Kidney (tissue), 14 donors: ENCODE measurements around the gene APCDD1L. TPM values are rescaled to one million over a fixed set of nuclear protein-coding genes. Genes with fewer than 3 reads are reported as not detected.

Source experiments
- DNase-seq, 5 donors: peaks; one replicate each; pipeline ENCODE4 v3.0.0-alpha.2; 2013 to 2020
- FAIRE-seq: peaks from 2 replicates; lab custom pipeline; 2012; peaks lifted over from hg19 to GRCh38; lab: Jason Lieb, UNC
- H3K27ac ChIP-seq, 2 donors: one replicate each; pipeline ENCODE4 v1.7.0; 2013; ENCODE audit warnings: low read depth in 2 of 2, low read length in 2 of 2, inconsistent platforms in 1 of 2
- H3K27me3 ChIP-seq: one replicate; pipeline ENCODE4 v1.7.1; 2013; ENCODE audit warnings: low read length, inconsistent platforms; ENCODE audit not compliant: control insufficient read depth, insufficient read depth
- H3K36me3 ChIP-seq, 3 donors: one replicate each; pipeline versions ENCODE4 v1.7.0 to v1.7.1; 2013; ENCODE audit warnings: low read length in 3 of 3, control low read depth in 1 of 3, inconsistent platforms in 1 of 3; ENCODE audit not compliant: insufficient read depth in 3 of 3, control insufficient read depth in 2 of 3
- H3K4me1 ChIP-seq, 3 donors: one replicate each; pipeline versions ENCODE4 v1.7.0 to v1.7.1; 2013; ENCODE audit warnings: low read length in 3 of 3, inconsistent platforms in 1 of 3, low read depth in 1 of 3; ENCODE audit not compliant: control insufficient read depth in 2 of 3, insufficient read depth in 2 of 3
- H3K4me3 ChIP-seq, 3 donors: one replicate each; pipeline versions ENCODE4 v1.7.0 to v1.8.1; 2013; ENCODE audit warnings: low read length in 3 of 3, control low read depth in 1 of 3, inconsistent platforms in 1 of 3
- H3K9ac ChIP-seq, 3 donors: one replicate each; pipeline versions ENCODE4 v1.7.0 to v1.7.1; 2013; ENCODE audit warnings: low read length in 3 of 3, control low read depth in 1 of 3, inconsistent platforms in 1 of 3
- H3K9me3 ChIP-seq, 3 donors: one replicate each; pipeline versions ENCODE4 v1.7.0 to v1.7.1; 2013; ENCODE audit warnings: low read length in 3 of 3, control low read depth in 1 of 3, inconsistent platforms in 1 of 3; ENCODE audit not compliant: control insufficient read depth in 2 of 3, insufficient read depth in 1 of 3
- intact Hi-C: fragments of 100-400 bp; cut with DNase I; formaldehyde crosslinking; loops from one replicate; pipeline ENCODE4 v1.11.1; 2022
- polyA plus RNA-seq: library from polyadenylated mRNA; stranded (reverse); fragments of 350-450 nt; fragmentation: Illumina TruSeq; extraction: RNeasy Lipid Tissue Mini Kit (QIAGEN cat#74804); gene quantifications from one replicate; pipeline ENCODE4 v1.2.3, GENCODE V29; 2014; ENCODE audit warnings: low read depth, low replicate concordance; ENCODE audit not compliant: insufficient read depth
- total RNA-seq: library from RNA; stranded (reverse); fragmentation: NEBNext Ultra II Directional; extraction: Animal tissue kit (Norgen Biotek cat#: 25700); gene quantifications from one replicate; pipeline ENCODE4 v1.2.1, GENCODE V29; 2021
- TF ChIP-seq, protein P1 (sequence below): IDR thresholded peaks from 3 replicates; pipeline ENCODE4 v1.5.1; 2012; ENCODE audit warnings: mild to moderate bottlenecking, moderate library complexity, borderline replicate concordance; ENCODE audit not compliant: insufficient read depth; ENCODE audit errors: extremely low read depth
- donor health status: control.
- donor health status: control.
- donor health status: control.
- donor health status: control.
- donor health status: control.
- donor health status: DM: yes; HTN: yes; CAD: no.
- donor health status: Normal renal cell carcinoma (clear cell type).

The APCDD1L gene
- total and polyA plus RNA-seq, 2 donors from 2014 or later, result 1.2 to 4.5 TPM

- Histone ChIP-seq H3K27ac (no peak overlapping the region), H3K27me3 (no peaks in the 10 kb centered on the region), H3K9me3 (peaks cover 0 to 14% (median 6%) of the 10 kb centered on the region in 3 donors), H3K36me3 (no peaks in the 10 kb centered on the region), H3K4me3 (no peak overlapping the region), H3K4me1 (no peaks in the 10 kb centered on the region), H3K9ac (no peak overlapping the region)
- no peak for FAIRE-seq
- DNase-seq, result peak in 4 of 5 donors; percentile 49 to 83 (median 58)
- TF ChIP-seq, protein P1, sequence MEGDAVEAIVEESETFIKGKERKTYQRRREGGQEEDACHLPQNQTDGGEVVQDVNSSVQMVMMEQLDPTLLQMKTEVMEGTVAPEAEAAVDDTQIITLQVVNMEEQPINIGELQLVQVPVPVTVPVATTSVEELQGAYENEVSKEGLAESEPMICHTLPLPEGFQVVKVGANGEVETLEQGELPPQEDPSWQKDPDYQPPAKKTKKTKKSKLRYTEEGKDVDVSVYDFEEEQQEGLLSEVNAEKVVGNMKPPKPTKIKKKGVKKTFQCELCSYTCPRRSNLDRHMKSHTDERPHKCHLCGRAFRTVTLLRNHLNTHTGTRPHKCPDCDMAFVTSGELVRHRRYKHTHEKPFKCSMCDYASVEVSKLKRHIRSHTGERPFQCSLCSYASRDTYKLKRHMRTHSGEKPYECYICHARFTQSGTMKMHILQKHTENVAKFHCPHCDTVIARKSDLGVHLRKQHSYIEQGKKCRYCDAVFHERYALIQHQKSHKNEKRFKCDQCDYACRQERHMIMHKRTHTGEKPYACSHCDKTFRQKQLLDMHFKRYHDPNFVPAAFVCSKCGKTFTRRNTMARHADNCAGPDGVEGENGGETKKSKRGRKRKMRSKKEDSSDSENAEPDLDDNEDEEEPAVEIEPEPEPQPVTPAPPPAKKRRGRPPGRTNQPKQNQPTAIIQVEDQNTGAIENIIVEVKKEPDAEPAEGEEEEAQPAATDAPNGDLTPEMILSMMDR, result peak; percentile 61
- intact Hi-C loops, result no loop called here
These were observed 33.6 kb downstream of the APCDD1L start for GRCh38 chr20:58481481-58482021.

DNA sequence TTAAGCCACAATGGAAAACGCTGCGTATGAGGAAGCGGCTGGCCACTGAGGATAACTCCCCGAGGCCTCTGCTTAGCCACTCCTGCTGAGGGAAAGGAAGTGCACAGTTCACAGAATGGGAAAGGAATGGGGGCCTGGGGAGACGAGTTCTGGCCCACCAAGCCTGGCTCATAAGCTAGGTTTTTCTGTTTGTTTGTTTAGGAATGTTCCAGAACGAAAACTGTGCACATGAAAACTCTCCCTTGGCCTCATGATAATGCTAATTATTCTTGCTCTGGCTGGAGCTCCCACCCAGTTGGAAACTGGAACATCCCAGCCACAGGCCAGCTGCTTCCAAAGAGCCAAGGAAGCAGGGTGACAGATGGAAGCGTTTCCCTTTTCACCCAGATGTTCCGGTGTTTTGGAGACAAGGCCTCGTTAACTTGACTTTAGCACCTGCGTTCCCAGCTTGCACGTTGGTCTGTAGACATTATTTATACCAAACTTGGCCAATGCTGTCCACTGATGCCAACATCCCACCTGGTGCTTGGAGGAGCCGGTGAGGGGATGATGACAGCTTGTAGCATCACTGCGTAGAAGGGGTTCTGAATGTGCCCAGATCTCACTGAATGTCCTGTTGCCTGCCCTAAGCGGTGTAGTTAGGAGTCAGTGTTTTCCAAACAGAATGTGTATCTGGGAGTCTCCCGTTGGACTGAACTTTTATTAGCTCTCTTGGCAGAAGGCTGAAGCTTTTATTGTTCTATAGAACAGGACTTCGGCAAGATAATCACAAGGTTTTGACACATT, 34.5 kb downstream of the APCDD1L start:
- no peaks in the 10 kb centered on the region for H3K27me3 ChIP-seq
- no peaks in the 10 kb centered on the region for H3K36me3 ChIP-seq
- peak in 2 of 5 donors; percentile 16 to 41 for DNase-seq
- intact Hi-C loops, result no loop called here
- no peak overlapping the region for H3K27ac ChIP-seq
- no peak overlapping the region for H3K4me3 ChIP-seq
- FAIRE-seq, result no peak
- H3K9me3 ChIP-seq, result peaks cover 0 to 8% (median 0%) of the 10 kb centered on the region in 3 donors
- no peak overlapping the region for H3K9ac ChIP-seq
- H3K4me1 ChIP-seq, result no peaks in the 10 kb centered on the region
- TF ChIP-seq, protein P1, result no peak

DNA sequence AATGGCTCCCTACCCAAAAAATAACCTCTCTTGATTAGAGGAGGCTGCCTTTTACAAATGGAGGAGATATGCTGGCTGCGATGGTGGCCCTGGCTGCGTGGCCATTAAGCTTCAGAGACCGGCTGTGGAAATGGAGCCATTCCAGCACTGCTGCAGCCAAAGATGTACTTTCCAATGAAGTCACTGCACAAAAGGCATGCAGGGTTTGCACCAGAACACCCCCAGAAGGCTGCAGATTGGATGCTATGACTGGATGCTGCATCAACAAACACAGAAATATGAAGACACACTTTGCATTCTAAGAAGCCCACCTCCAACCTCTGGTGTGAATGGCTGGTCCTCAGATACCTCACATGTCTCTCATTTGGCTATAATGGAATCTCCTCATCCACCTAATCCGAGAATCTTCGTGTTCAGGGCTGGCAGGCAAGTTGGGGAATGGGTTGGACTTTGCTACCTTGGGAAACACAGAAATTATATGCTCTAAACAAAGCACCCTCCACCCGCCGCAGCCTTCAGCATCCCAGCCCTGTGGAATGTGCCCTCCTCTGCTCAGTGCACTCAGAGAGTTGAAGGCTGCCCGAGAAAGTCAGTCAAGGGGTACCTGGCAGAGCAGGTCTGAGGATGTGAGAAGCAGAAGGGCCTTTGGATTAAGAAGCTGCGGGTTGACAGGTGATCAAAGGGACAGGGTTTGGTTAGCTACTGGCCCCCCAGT, 35.3 kb downstream of the APCDD1L start:
- intact Hi-C loops, result no loop called here
- Histone ChIP-seq H3K27ac (no peak overlapping the region), H3K36me3 (no peaks in the 10 kb centered on the region), H3K9ac (no peak overlapping the region), H3K4me1 (no peaks in the 10 kb centered on the region), H3K27me3 (no peaks in the 10 kb centered on the region), H3K9me3 (peaks cover 0 to 8% (median 0%) of the 10 kb centered on the region in 3 donors), H3K4me3 (no peak overlapping the region)
- TF ChIP-seq, protein P1, result no peak
- FAIRE-seq (no peak), DNase-seq (peak in 1 of 5 donors; percentile 8)
